RWPE2 (cell line): ENCODE results near the gene SELENOF.
"Not testable (repeated sequence)": the region's sequence is repeated elsewhere in the genome, so short reads cannot be mapped to it uniquely, and the experiment has no call there.

ENCODE experiments used
- ATAC-seq: fragments of 200-7000 bp; cut with Tn5 transposase; 3 replicates; pipeline ENCODE4 v1.9.1; 2021; ENCODE audit warnings: low read depth
- DNase-seq: peaks from one replicate; pipeline ENCODE4 v3.0.0-alpha.2; 2020; ENCODE audit warnings: low spot score
- H3K27ac ChIP-seq: fragments of 450-650 bp; 2 replicates; pipeline ENCODE4 v1.5.1; 2017; ENCODE audit warnings: mild to moderate bottlenecking; ENCODE audit not compliant: poor library complexity, severe bottlenecking
- H3K27me3 ChIP-seq: fragments of 250-450 bp; sonication (Bioruptor Pico); 2 replicates; pipeline ENCODE4 v1.5.1; 2021; ENCODE audit warnings: mild to moderate bottlenecking, moderate library complexity; ENCODE audit not compliant: insufficient read depth, poor library complexity, severe bottlenecking
- H3K36me3 ChIP-seq: fragments of 250-450 bp; sonication (Bioruptor Pico); 2 replicates; pipeline ENCODE4 v1.5.1; 2020; ENCODE audit warnings: low read depth, mild to moderate bottlenecking, moderate library complexity
- H3K4me1 ChIP-seq: fragments of 250-450 bp; sonication (Bioruptor Pico); 2 replicates; pipeline ENCODE4 v1.5.1; 2021; ENCODE audit warnings: mild to moderate bottlenecking, moderate library complexity; ENCODE audit not compliant: insufficient read depth, poor library complexity, severe bottlenecking
- H3K4me3 ChIP-seq: fragments of 250-450 bp; sonication (Bioruptor Pico); 2 replicates; pipeline ENCODE4 v1.5.1; 2021; ENCODE audit warnings: mild to moderate bottlenecking, moderate library complexity; ENCODE audit not compliant: severe bottlenecking
- H3K9me3 ChIP-seq: fragments of 250-450 bp; sonication (Bioruptor Pico); 2 replicates; pipeline ENCODE4 v1.5.1; 2021; ENCODE audit warnings: mild to moderate bottlenecking, moderate library complexity; ENCODE audit not compliant: severe bottlenecking
- CTCF ChIP-seq: fragments of 450-650 bp; IDR thresholded peaks from one replicate; pipeline ENCODE4 v1.5.1; 2017; ENCODE audit warnings: mild to moderate bottlenecking, moderate library complexity; ENCODE audit not compliant: poor library complexity, severe bottlenecking

SELENOF gene

GRCh38 chr1:86823386-86823785, 90.5 kb downstream of the SELENOF start:
- Histone ChIP-seq H3K36me3 (no peaks in the 10 kb centered on the region), H3K4me3 (no peak overlapping the region), H3K27me3 (no peaks in the 10 kb centered on the region), H3K4me1 (no peaks in the 10 kb centered on the region), H3K9me3 (no peaks in the 10 kb centered on the region), H3K27ac (no peak overlapping the region)
- ATAC-seq (no peak), DNase-seq (no peak)
- no peak for TF ChIP-seq CTCF

DNA sequence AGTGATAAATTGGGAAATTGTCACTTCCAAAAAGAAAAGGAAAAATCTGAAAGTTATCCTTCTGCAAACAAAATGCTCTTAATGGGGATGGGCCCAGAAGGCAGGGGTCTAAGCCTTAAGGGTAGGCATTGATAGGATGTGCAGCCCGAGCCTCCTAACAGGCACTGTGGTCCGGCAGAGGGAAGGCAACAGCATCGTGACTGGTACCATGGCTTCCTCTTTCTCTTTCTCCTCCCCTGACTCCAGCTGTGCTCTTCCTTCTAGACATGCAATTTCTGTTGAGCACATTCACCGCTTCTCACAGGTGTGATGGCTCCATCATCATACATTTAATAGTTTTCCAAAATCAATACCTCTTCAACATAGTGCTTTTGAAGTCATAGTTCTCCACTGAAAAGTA, 91.5 kb downstream of the SELENOF start:
- Histone ChIP-seq H3K9me3 (no peaks in the 10 kb centered on the region), H3K4me1 (no peaks in the 10 kb centered on the region), H3K36me3 (no peaks in the 10 kb centered on the region), H3K4me3 (no peak overlapping the region), H3K27me3 (no peaks in the 10 kb centered on the region), H3K27ac (no peak overlapping the region)
- DNase-seq (no peak), ATAC-seq (no peak)
- no peak for TF ChIP-seq CTCF

DNA sequence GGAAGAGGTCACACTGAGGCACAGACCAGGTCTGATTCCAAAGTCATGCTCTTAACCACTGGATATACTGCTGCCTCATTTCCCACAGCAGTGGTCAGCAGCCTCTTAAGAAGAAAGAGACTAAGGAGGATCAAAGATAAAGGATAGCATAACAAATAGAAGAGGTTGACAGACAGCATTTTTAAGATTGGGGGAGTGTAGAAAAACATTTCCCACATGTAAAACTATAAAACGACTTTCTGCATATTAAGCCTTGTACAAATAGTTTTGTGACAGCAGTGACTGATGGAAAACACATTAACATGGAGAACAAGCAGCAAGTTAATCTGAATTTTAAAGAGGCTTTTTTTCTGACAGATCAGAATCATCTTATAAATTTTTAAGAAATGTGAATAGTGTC, 92.0 kb downstream of the SELENOF start:
- TF ChIP-seq CTCF, result no peak
- Histone ChIP-seq H3K4me3 (no peak overlapping the region), H3K27me3 (no peaks in the 10 kb centered on the region), H3K36me3 (no peaks in the 10 kb centered on the region), H3K4me1 (no peaks in the 10 kb centered on the region), H3K9me3 (no peaks in the 10 kb centered on the region), H3K27ac (no peak overlapping the region)
- ATAC-seq (no peak), DNase-seq (no peak)

- H3K9me3 ChIP-seq, H3K4me3 ChIP-seq, H3K4me1 ChIP-seq, H3K36me3 ChIP-seq, ATAC-seq, H3K27ac ChIP-seq, DNase-seq, H3K27me3 ChIP-seq: not testable (repeated sequence)
These were observed 94.0 kb downstream of the SELENOF start for GRCh38 chr1:86819970-86820369.

DNA sequence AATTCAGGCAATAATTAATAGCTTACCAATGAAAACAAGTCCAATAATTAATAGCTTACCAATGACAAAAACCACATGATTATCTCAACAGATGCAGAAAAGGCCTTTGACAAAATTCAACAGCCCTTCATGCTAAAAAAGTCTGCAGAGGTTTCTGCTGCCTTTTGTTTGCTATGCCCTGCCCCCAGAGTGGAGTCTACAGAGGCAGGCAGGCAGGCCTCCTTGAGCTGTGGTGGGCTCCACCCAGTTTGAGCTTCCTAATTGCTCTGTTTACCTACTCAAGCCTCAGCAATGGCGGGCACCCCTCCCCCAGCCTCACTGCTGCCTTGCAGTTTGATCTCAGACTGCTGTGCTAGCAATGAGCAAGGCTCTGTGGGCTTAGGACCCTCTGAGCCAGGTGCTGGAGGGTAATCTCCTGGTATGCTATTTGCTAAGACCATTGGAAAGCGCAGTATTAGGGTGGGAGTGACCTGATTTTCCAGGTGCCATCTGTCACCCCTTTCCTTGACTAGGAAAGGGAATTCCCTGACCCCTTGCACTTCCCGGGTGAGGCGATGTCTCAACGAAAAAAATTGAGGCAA, 96.6 kb downstream of the SELENOF start:
- not testable (repeated sequence) for H3K27ac ChIP-seq, H3K36me3 ChIP-seq, H3K4me1 ChIP-seq, ATAC-seq, H3K4me3 ChIP-seq, H3K27me3 ChIP-seq, DNase-seq, H3K9me3 ChIP-seq

- ATAC-seq, H3K4me3 ChIP-seq, H3K4me1 ChIP-seq, H3K27ac ChIP-seq, H3K36me3 ChIP-seq, DNase-seq, H3K27me3 ChIP-seq, H3K9me3 ChIP-seq: not testable (repeated sequence)
These were observed 99.8 kb downstream of the SELENOF start for GRCh38 chr1:86814118-86814517.
